ENCODE measurements around the gene TXN.
"Not testable (repeated sequence)": the region's sequence is repeated elsewhere in the genome, so short reads cannot be mapped to it uniquely, and the experiment has no call there.

Gene TXN

GRCh38 chr9:110257097-110257841 is 962 bp upstream of the TXN start:
- DNase-seq (ENCODE audit: low read depth): no peak

GRCh38 chr9:110255463-110256379 is 586 bp downstream of the TXN start:
- DNase-seq (ENCODE audit: low read depth): no peak

- no peak for DNase-seq (ENCODE audit: low read depth)
Measured at GRCh38 chr9:110255034-110255462, 1.3 kb downstream of the TXN start.

GRCh38 chr9:110254500-110254899 is 1.8 kb downstream of the TXN start:
- no peak for DNase-seq (ENCODE audit: low read depth)

- DNase-seq (ENCODE audit: low read depth): no peak
Measured at GRCh38 chr9:110252509-110253139, 3.7 kb downstream of the TXN start.

GRCh38 chr9:110251770-110252169 is 4.5 kb downstream of the TXN start:
- DNase-seq (ENCODE audit: low read depth): not testable (repeated sequence)

GRCh38 chr9:110251212-110251611 is 5.1 kb downstream of the TXN start:
- DNase-seq (ENCODE audit: low read depth): no peak

- no peak for DNase-seq (ENCODE audit: low read depth)
Measured at GRCh38 chr9:110249603-110250002, 6.7 kb downstream of the TXN start.

- no peak for DNase-seq (ENCODE audit: low read depth)
Measured at GRCh38 chr9:110248361-110248760, 7.9 kb downstream of the TXN start.

- DNase-seq (ENCODE audit: low read depth): no peak
Measured at GRCh38 chr9:110246214-110246613, 10.1 kb downstream of the TXN start.

- DNase-seq (ENCODE audit: low read depth): no peak
Measured at GRCh38 chr9:110244616-110245015, 11.7 kb downstream of the TXN start.

GRCh38 chr9:110241858-110242321 is 14.4 kb downstream of the TXN start:
- no peak for DNase-seq (ENCODE audit: low read depth)

- no peak for DNase-seq (ENCODE audit: low read depth)
Measured at GRCh38 chr9:110241260-110241857, 14.9 kb downstream of the TXN start.

- DNase-seq (ENCODE audit: low read depth): no peak
Measured at GRCh38 chr9:110240198-110240597, 16.1 kb downstream of the TXN start.

GRCh38 chr9:110228321-110228720 is 28.0 kb downstream of the TXN start:
- DNase-seq (ENCODE audit: low read depth): no peak

GRCh38 chr9:110224583-110224982 is 31.7 kb downstream of the TXN start:
- DNase-seq (ENCODE audit: low read depth): no peak

GRCh38 chr9:110220809-110221208 is 35.5 kb downstream of the TXN start:
- no peak for DNase-seq (ENCODE audit: low read depth)

- no peak for DNase-seq (ENCODE audit: low read depth)
Measured at GRCh38 chr9:110217656-110218099, 38.6 kb downstream of the TXN start.

GRCh38 chr9:110214586-110215355 is 41.5 kb downstream of the TXN start:
- no peak for DNase-seq (ENCODE audit: low read depth)

- DNase-seq (ENCODE audit: low read depth): no peak
Measured at GRCh38 chr9:110214090-110214489, 42.2 kb downstream of the TXN start.

- no peak for DNase-seq (ENCODE audit: low read depth)
Measured at GRCh38 chr9:110213413-110214044, 42.8 kb downstream of the TXN start.
